HepG2 (cell line): ENCODE measurements around the gene CSDE1. TPM values are rescaled to one million over a fixed set of nuclear protein-coding genes. Genes with fewer than 3 reads are reported as not detected.

Source experiments
- EZH2 ChIP-seq: conservative IDR thresholded peaks from 2 replicates; pipeline ENCODE4 v1.6.1; 2012; ENCODE audit warnings: mild to moderate bottlenecking, low read depth, low read length, moderate library complexity
- IKZF4 ChIP-seq: sonication (generic); formaldehyde crosslinking; IDR thresholded peaks from 2 replicates; pipeline ENCODE4 v1.5.1; 2020; ENCODE audit warnings: borderline replicate concordance, mild to moderate bottlenecking, low read depth, missing genetic modification reagents; ENCODE audit errors: not compliant biosample characterization
- MBNL3 ChIP-seq: fragments of 250-450 bp; sonication (Bioruptor Pico); conservative IDR thresholded peaks from 2 replicates; pipeline ENCODE4 v1.8.0; 2022; ENCODE audit warnings: mild to moderate bottlenecking, inconsistent platforms
- NAIF1 ChIP-seq: sonication (generic); formaldehyde crosslinking; IDR thresholded peaks from 2 replicates; pipeline ENCODE4 v1.5.0; 2020; ENCODE audit warnings: mild to moderate bottlenecking, missing genetic modification reagents, borderline replicate concordance
- NFKBIZ ChIP-seq: IDR thresholded peaks from 2 replicates; pipeline ENCODE4 v1.6.1; 2018; ENCODE audit warnings: missing genetic modification reagents, missing compliant biosample characterization
- POGZ ChIP-seq: sonication (generic); formaldehyde crosslinking; IDR thresholded peaks from 2 replicates; pipeline ENCODE4 v1.4.0; 2020; ENCODE audit warnings: mild to moderate bottlenecking, missing genetic modification reagents
- POLR2AphosphoS2 ChIP-seq: IDR thresholded peaks from 2 replicates; pipeline ENCODE4 v1.6.1; 2011; ENCODE audit warnings: low read depth, low read length, improper control_type of control experiment
- RORA ChIP-seq: sonication (generic); formaldehyde crosslinking; IDR thresholded peaks from 2 replicates; pipeline ENCODE4 v1.5.0; 2020; ENCODE audit warnings: mild to moderate bottlenecking, missing genetic modification reagents, moderate library complexity
- ZBTB7B ChIP-seq: sonication (generic); formaldehyde crosslinking; IDR thresholded peaks from 2 replicates; pipeline ENCODE4 v1.4.0; 2020; ENCODE audit warnings: missing genetic modification reagents
- ZEB1 ChIP-seq: IDR thresholded peaks from 2 replicates; pipeline ENCODE4 v1.6.1; 2012; ENCODE audit warnings: mild to moderate bottlenecking, low read depth, inconsistent platforms; ENCODE audit not compliant: insufficient replicate concordance
- ZNF354B ChIP-seq: sonication (generic); formaldehyde crosslinking; IDR thresholded peaks from 2 replicates; pipeline ENCODE4 v1.8.0; 2022; ENCODE audit warnings: mild to moderate bottlenecking, missing genetic modification reagents
- ZNF547 ChIP-seq: sonication (generic); formaldehyde crosslinking; IDR thresholded peaks from 2 replicates; pipeline ENCODE4 v1.5.1; 2020; ENCODE audit warnings: mild to moderate bottlenecking, missing genetic modification reagents
- ZNF577 ChIP-seq: sonication (generic); formaldehyde crosslinking; IDR thresholded peaks from 2 replicates; pipeline ENCODE4 v1.4.0; 2020; ENCODE audit warnings: mild to moderate bottlenecking, low read depth, missing genetic modification reagents, borderline replicate concordance
- ZNF614 ChIP-seq: IDR thresholded peaks from 2 replicates; pipeline ENCODE4 v1.6.1; 2018; ENCODE audit warnings: missing biosample characterization, missing genetic modification reagents, inconsistent platforms, borderline replicate concordance
- ZNF644 ChIP-seq: IDR thresholded peaks from 2 replicates; pipeline ENCODE4 v1.6.1; 2016; ENCODE audit warnings: low read depth
- ZNF670 ChIP-seq: sonication (generic); formaldehyde crosslinking; IDR thresholded peaks from 2 replicates; pipeline ENCODE4 v1.8.0; 2022; ENCODE audit warnings: mild to moderate bottlenecking, missing genetic modification reagents, borderline replicate concordance
- ZNF746 ChIP-seq: sonication (generic); formaldehyde crosslinking; IDR thresholded peaks from 2 replicates; pipeline ENCODE4 v1.8.0; 2022; ENCODE audit warnings: mild to moderate bottlenecking, missing genetic modification reagents
- polyA plus RNA-seq, 8 experiments: library from polyadenylated mRNA; depleted of rRNA in 3 of 8; stranded (reverse) in 7 of 8; unstranded in 1 of 8; fragments of >200 nt; fragmentation: Illumina TruSeq in 4 of 8; extraction: Trizol in 4 of 8; gene quantifications; 2 replicates each; pipeline versions ENCODE4 v1.2.1 to v1.2.3, GENCODE V29; 2011 to 2016; ENCODE audit warnings: low read depth in 4 of 8, missing spikeins in 1 of 8, mixed read lengths in 1 of 8; ENCODE audit not compliant: insufficient read depth in 1 of 8
- total RNA-seq, 5 experiments: library from RNA; depleted of rRNA; stranded (reverse); fragments of >200 nt; fragmentation: Illumina TruSeq; extraction: Trizol; gene quantifications; 2 replicates each; pipeline ENCODE4 v1.2.3, GENCODE V29; 2016; ENCODE audit warnings: low read depth in 1 of 5
- TF ChIP-seq, protein P1 (sequence below): sonication (generic); formaldehyde crosslinking; IDR thresholded peaks from 2 replicates; pipeline ENCODE4 v1.8.1; 2023; ENCODE audit warnings: mild to moderate bottlenecking, missing genetic modification reagents
- TF ChIP-seq, protein P2 (sequence below): IDR thresholded peaks from 2 replicates; pipeline ENCODE4 v1.6.1; 2016; ENCODE audit warnings: low read depth, borderline replicate concordance
- TF ChIP-seq, protein P3 (sequence below): sonication (generic); formaldehyde crosslinking; IDR thresholded peaks from 2 replicates; pipeline ENCODE4 v1.4.0; 2020; ENCODE audit warnings: missing genetic modification reagents
- TF ChIP-seq, protein P4 (sequence below): sonication (generic); formaldehyde crosslinking; IDR thresholded peaks from 2 replicates; pipeline ENCODE4 v1.5.1; 2020; ENCODE audit warnings: missing genetic modification reagents, mild to moderate bottlenecking, borderline replicate concordance

The CSDE1 gene
- total and polyA plus RNA-seq, 2 of the 13 experiments (the other 11 are each of a cell fraction or from before 2014, with no cell fraction given) = 150 to 313 TPM

DNA sequence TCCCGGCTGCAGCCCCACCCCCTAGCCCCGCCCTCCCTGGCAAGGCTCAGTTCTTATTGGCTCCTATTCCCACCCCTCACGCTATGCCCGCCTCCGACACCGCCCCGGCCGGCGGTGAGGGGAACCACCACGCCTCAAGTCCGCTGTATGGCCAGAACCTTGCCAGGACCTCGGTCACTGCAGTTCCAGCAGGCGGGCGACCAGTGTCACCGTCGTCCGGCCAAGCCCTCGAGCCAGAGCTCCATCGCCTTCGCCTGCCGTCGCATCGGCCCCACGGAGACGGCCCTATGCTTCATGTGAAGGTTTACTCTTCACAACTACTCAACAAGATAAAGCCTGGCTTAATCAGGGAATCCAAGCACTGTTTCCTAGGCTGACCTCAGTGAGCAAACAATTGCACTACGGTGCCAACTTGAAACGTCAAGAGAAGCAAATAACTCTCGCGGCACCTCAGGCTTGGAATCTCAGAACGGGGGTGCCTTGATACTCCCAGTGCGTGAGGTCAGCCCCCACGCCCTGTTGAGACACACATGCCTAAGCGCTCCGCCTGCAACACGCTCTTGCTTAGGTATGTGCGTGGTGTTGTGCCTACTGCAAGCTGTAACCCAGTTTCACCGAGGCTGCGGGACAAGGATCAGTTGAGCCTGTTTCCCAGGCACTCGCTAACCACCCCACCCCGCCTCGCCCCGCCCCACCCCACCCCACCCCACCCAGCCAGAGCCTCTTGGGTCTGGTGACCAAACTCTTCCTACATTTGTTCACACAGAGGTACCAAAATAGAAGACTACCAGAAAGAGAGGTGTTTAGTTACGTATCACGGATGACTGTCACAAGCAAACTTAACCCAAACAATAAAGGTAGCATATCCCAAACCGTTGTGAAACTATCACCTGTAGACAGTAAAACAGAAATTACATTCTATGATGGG is 87.4 kb downstream of the CSDE1 start (continued):
- TF ChIP-seq, protein P1, sequence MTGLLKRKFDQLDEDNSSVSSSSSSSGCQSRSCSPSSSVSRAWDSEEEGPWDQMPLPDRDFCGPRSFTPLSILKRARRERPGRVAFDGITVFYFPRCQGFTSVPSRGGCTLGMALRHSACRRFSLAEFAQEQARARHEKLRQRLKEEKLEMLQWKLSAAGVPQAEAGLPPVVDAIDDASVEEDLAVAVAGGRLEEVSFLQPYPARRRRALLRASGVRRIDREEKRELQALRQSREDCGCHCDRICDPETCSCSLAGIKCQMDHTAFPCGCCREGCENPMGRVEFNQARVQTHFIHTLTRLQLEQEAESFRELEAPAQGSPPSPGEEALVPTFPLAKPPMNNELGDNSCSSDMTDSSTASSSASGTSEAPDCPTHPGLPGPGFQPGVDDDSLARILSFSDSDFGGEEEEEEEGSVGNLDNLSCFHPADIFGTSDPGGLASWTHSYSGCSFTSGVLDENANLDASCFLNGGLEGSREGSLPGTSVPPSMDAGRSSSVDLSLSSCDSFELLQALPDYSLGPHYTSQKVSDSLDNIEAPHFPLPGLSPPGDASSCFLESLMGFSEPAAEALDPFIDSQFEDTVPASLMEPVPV (CRISPR knock-in tag) = no peak
- TF ChIP-seq NAIF1 (no peak), EZH2 (no peak), ZNF746 (no peak), IKZF4 (CRISPR knock-in tag) (no peak), ZNF614 (no peak), ZEB1 (no peak), RORA (CRISPR knock-in tag) (no peak), NFKBIZ (CRISPR knock-in tag) (no peak), ZNF577 (no peak), POGZ (0 out of 2 replicates have a peak, but pooled peaks have one; percentile 17), ZNF547 (CRISPR knock-in tag) (no peak), POLR2AphosphoS2 (no peak), ZNF644 (CRISPR knock-in tag) (no peak), ZBTB7B (CRISPR knock-in tag) (no peak), MBNL3 (CRISPR knock-in tag) (no peak), ZNF354B (CRISPR knock-in tag) (no peak), ZNF670 (no peak)
- TF ChIP-seq, protein P2, sequence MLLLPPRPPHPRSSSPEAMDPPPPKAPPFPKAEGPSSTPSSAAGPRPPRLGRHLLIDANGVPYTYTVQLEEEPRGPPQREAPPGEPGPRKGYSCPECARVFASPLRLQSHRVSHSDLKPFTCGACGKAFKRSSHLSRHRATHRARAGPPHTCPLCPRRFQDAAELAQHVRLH (CRISPR knock-in tag) = 0 out of 2 replicates have a peak, but pooled peaks have one; percentile 37
- TF ChIP-seq, protein P3, sequence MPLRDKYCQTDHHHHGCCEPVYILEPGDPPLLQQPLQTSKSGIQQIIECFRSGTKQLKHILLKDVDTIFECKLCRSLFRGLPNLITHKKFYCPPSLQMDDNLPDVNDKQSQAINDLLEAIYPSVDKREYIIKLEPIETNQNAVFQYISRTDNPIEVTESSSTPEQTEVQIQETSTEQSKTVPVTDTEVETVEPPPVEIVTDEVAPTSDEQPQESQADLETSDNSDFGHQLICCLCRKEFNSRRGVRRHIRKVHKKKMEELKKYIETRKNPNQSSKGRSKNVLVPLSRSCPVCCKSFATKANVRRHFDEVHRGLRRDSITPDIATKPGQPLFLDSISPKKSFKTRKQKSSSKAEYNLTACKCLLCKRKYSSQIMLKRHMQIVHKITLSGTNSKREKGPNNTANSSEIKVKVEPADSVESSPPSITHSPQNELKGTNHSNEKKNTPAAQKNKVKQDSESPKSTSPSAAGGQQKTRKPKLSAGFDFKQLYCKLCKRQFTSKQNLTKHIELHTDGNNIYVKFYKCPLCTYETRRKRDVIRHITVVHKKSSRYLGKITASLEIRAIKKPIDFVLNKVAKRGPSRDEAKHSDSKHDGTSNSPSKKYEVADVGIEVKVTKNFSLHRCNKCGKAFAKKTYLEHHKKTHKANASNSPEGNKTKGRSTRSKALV (CRISPR knock-in tag) = no peak
- TF ChIP-seq, protein P4, sequence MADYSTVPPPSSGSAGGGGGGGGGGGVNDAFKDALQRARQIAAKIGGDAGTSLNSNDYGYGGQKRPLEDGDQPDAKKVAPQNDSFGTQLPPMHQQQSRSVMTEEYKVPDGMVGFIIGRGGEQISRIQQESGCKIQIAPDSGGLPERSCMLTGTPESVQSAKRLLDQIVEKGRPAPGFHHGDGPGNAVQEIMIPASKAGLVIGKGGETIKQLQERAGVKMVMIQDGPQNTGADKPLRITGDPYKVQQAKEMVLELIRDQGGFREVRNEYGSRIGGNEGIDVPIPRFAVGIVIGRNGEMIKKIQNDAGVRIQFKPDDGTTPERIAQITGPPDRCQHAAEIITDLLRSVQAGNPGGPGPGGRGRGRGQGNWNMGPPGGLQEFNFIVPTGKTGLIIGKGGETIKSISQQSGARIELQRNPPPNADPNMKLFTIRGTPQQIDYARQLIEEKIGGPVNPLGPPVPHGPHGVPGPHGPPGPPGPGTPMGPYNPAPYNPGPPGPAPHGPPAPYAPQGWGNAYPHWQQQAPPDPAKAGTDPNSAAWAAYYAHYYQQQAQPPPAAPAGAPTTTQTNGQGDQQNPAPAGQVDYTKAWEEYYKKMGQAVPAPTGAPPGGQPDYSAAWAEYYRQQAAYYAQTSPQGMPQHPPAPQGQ = no peak
